Lower leg skin (tissue), 4 donors: ENCODE data around the gene SLC8A1. TPM values are rescaled to one million over a fixed set of nuclear protein-coding genes. Genes with fewer than 3 reads are reported as not detected.

Experiments
- DNase-seq, 2 donors: peaks; one replicate each; pipeline ENCODE4 v3.0.0-alpha.2; 2019; ENCODE audit warnings: low spot score in 2 of 2
- H3K4me3 ChIP-seq: fragments of 200-600 bp; sonication (generic); 2 replicates; pipeline ENCODE4 v1.5.1; 2017; ENCODE audit warnings: mild to moderate bottlenecking, low read depth; ENCODE audit not compliant: poor library complexity, severe bottlenecking
- CTCF ChIP-seq, 3 donors: fragments of 450-650 bp; IDR thresholded peaks; one replicate each; pipeline ENCODE4 v1.5.1; 2016; ENCODE audit warnings: antibody characterized with exemption in 3 of 3, mild to moderate bottlenecking in 3 of 3, moderate library complexity in 2 of 3
- POLR2A ChIP-seq, 2 donors: fragments of 450-650 bp; IDR thresholded peaks; one replicate each; pipeline ENCODE4 v1.6.1; 2016 to 2017; ENCODE audit warnings: antibody characterized with exemption in 2 of 2, mild to moderate bottlenecking in 1 of 2, moderate library complexity in 1 of 2
- WGBS, 2 donors: methylation state at CpG; one replicate each; pipeline ENCODE4 v1.1.5; 2018; 5-methylcytosine and 5-hydroxymethylcytosine counted together
- intact Hi-C: fragments of 100-400 bp; cut with DNase I; formaldehyde crosslinking; loops from one replicate; pipeline ENCODE4 v1.15.0; 2023; ENCODE audit warnings: low total_unique reads
- total RNA-seq, 4 donors: library from RNA; depleted of rRNA; stranded (reverse); fragments of >200 nt; gene quantifications; one replicate each; pipeline ENCODE4 v1.1.0, GENCODE V29; 2016

The SLC8A1 gene
- total RNA-seq, 4 donors from 2014 or later: 7.5 to 21.2 (median 13.0) TPM

- TF ChIP-seq POLR2A (IDR thresholded peaks at IDR 0.05) (no peak), CTCF (IDR thresholded peaks at IDR 0.05) (no peak)
Measured at GRCh38 chr2:40488101-40488601, 36.3 kb upstream of the SLC8A1 start.

GRCh38 chr2:40487602-40488001 lies 35.7 kb upstream of the SLC8A1 start:
- intact Hi-C loops: no loop called here
- H3K4me3 ChIP-seq: no peak overlapping the region
- 86 to 87% methylated on average over 2 of the region's 2 CpGs for WGBS, 2 donors
- no peak for DNase-seq
- no peak for TF ChIP-seq POLR2A (IDR thresholded peaks at IDR 0.05)
- TF ChIP-seq CTCF (IDR thresholded peaks at IDR 0.05): no peak

More at GRCh38 chr2:40488101-40488601, 36.3 kb upstream of the SLC8A1 start:
- 48 to 63% methylated on average over 4 of the region's 4 CpGs for WGBS, 2 donors
- DNase-seq: no peak
- intact Hi-C loops: no loop called here
- H3K4me3 ChIP-seq: no peak overlapping the region

- no peak overlapping the region for H3K4me3 ChIP-seq
- intact Hi-C loops: no loop called here
- no peak for DNase-seq
- no peak for TF ChIP-seq CTCF (IDR thresholded peaks at IDR 0.05)
- no peak for TF ChIP-seq POLR2A (IDR thresholded peaks at IDR 0.05)
- WGBS, 2 donors: 81 to 93% methylated on average over 3 of the region's 3 CpGs
Measured at GRCh38 chr2:40485854-40486253, 34.0 kb upstream of the SLC8A1 start.

GRCh38 chr2:40485318-40485717 lies 33.4 kb upstream of the SLC8A1 start:
- intact Hi-C loops: no loop called here
- DNase-seq: no peak
- WGBS, 2 donors: 75 to 84% methylated on average over 2 of the region's 2 CpGs
- H3K4me3 ChIP-seq: no peak overlapping the region
- TF ChIP-seq CTCF (IDR thresholded peaks at IDR 0.05) (no peak), POLR2A (IDR thresholded peaks at IDR 0.05) (no peak)

- TF ChIP-seq POLR2A (IDR thresholded peaks at IDR 0.05) (no peak), CTCF (IDR thresholded peaks at IDR 0.05) (no peak)
- 59 to 85% methylated on average over 3 of the region's 3 CpGs for WGBS, 2 donors
- H3K4me3 ChIP-seq: no peak overlapping the region
- intact Hi-C loops: no loop called here
- DNase-seq: no peak
Measured at GRCh38 chr2:40483549-40484243, 31.8 kb upstream of the SLC8A1 start.

- no peak overlapping the region for H3K4me3 ChIP-seq
- WGBS, 2 donors: 85 to 91% methylated on average over 5 of the region's 5 CpGs
- TF ChIP-seq POLR2A (IDR thresholded peaks at IDR 0.05) (no peak), CTCF (IDR thresholded peaks at IDR 0.05) (no peak)
- intact Hi-C loops: no loop called here
- DNase-seq: no peak
Measured at GRCh38 chr2:40480596-40480995, 28.7 kb upstream of the SLC8A1 start.
